Endothelial cell of umbilical vein (primary cell): ENCODE results near the gene ADARB1. TPM values are rescaled to one million over a fixed set of nuclear protein-coding genes. Genes with fewer than 3 reads are reported as not detected.

ENCODE experiments used
- BruUV-seq: library from RNA; stranded (reverse); fragments of 400-500 nt; replicated peaks from 2 replicates; lab custom pipeline; 2021; lab: Mats Ljungman, UMichigan
- CTCF ChIA-PET: fragments of 300-600, 350-600 bp; sonication (Branson Sonifier 250); formaldehyde crosslinking; loops from one replicate; lab custom pipeline; 2021; ENCODE audit warnings: antibody characterized with exemption, inconsistent platforms; lab: Charles Lee
- POLR2A ChIA-PET: fragments of 300-600, 350-600 bp; sonication (Branson Sonifier 250); formaldehyde crosslinking; loops from one replicate; lab custom pipeline; 2021; ENCODE audit warnings: antibody characterized with exemption, inconsistent platforms; lab: Charles Lee
- DNase-seq: peaks from one replicate; pipeline ENCODE4 v3.0.0-alpha.2; 2011; ENCODE audit warnings: low read depth, low spot score
- FAIRE-seq: peaks from 2 replicates; lab custom pipeline; 2011; peaks lifted over from hg19 to GRCh38; lab: Jason Lieb, UNC
- H2AFZ ChIP-seq: 2 replicates; pipeline ENCODE4 v1.6.0; 2012; ENCODE audit warnings: low read depth, low read length, control low read depth, inconsistent platforms
- H3K27ac ChIP-seq: 2 replicates; pipeline ENCODE4 v1.5.1; 2011; ENCODE audit warnings: low read depth, mild to moderate bottlenecking, control low read depth, low read length, moderate library complexity; ENCODE audit not compliant: insufficient read depth
- H3K27me3 ChIP-seq, 2 experiments: 2 replicates each; pipeline versions ENCODE4 v1.6.0 to v1.6.1; 2011; ENCODE audit warnings: low read length in 2 of 2, mixed read lengths in 1 of 2; ENCODE audit not compliant: control insufficient read depth in 2 of 2, insufficient read depth in 2 of 2
- H3K36me3 ChIP-seq, 2 experiments: 2 replicates in 1 of 2; 3 replicates in 1 of 2; pipeline ENCODE4 v1.5.1; 2011; ENCODE audit warnings: low read length in 2 of 2, mild to moderate bottlenecking in 1 of 2, moderate library complexity in 1 of 2; ENCODE audit not compliant: control insufficient read depth in 2 of 2, insufficient read depth in 2 of 2; ENCODE audit errors: extremely low read depth in 1 of 2
- H3K4me1 ChIP-seq: 3 replicates; pipeline ENCODE4 v1.5.1; 2011; ENCODE audit warnings: mild to moderate bottlenecking, low read length; ENCODE audit not compliant: control insufficient read depth, insufficient read depth; ENCODE audit errors: extremely low read depth
- H3K4me2 ChIP-seq: 2 replicates; pipeline ENCODE4 v1.6.1; 2011; ENCODE audit warnings: low read length, control low read depth, mixed read lengths; ENCODE audit not compliant: insufficient read depth
- H3K4me3 ChIP-seq, 3 experiments: fragments of 200-600 bp in 1 of 3; sonication (generic), shearing (Covaris generic) in 1 of 3; replicated peaks in 1 of 3; 2 replicates each; pipeline ENCODE4 v1.5.1; 2011 to 2016; ENCODE audit warnings: control low read depth in 3 of 3, low read length in 3 of 3, mild to moderate bottlenecking in 2 of 3, inconsistent platforms in 1 of 3, low read depth in 1 of 3, moderate library complexity in 1 of 3; ENCODE audit not compliant: insufficient read depth in 1 of 3
- H3K79me2 ChIP-seq: 2 replicates; pipeline ENCODE4 v1.6.0; 2012; ENCODE audit warnings: low read length, inconsistent platforms; ENCODE audit not compliant: control insufficient read depth, insufficient read depth
- H3K9ac ChIP-seq: replicated peaks from 2 replicates; pipeline ENCODE3; 2011; ENCODE audit warnings: low read length, control low read depth; ENCODE audit not compliant: insufficient read depth; ENCODE audit errors: extremely low read depth
- H3K9me1 ChIP-seq: replicated peaks from 3 replicates; pipeline ENCODE4 v1.6.0; 2011; ENCODE audit warnings: mild to moderate bottlenecking, low read length; ENCODE audit not compliant: control insufficient read depth, insufficient read depth; ENCODE audit errors: extremely low read depth
- H3K9me3 ChIP-seq: replicated peaks from 2 replicates; pipeline ENCODE4 v1.5.1; 2012; ENCODE audit warnings: low read length, inconsistent platforms; ENCODE audit not compliant: control insufficient read depth, insufficient read depth
- H4K20me1 ChIP-seq: replicated peaks from 2 replicates; pipeline ENCODE3; 2011; ENCODE audit warnings: mild to moderate bottlenecking, low read length; ENCODE audit not compliant: control insufficient read depth, insufficient read depth; ENCODE audit errors: extremely low read depth
- CTCF ChIP-seq, 2 donors: IDR thresholded peaks; 1 replicate in 1 of 2; 2 replicates in 1 of 2; pipeline ENCODE4 v1.5.1; 2011; ENCODE audit warnings: low read length in 2 of 2, mild to moderate bottlenecking in 2 of 2, moderate library complexity in 2 of 2, control low read depth in 1 of 2, inconsistent platforms in 1 of 2, low read depth in 1 of 2; ENCODE audit not compliant: insufficient read depth in 1 of 2; ENCODE audit errors: extremely low read depth in 1 of 2
- MAX ChIP-seq: IDR thresholded peaks from 2 replicates; pipeline ENCODE4 v1.6.1; 2011; ENCODE audit not compliant: insufficient read depth, insufficient read length
- dilution Hi-C: fragments of 300-500 bp; cut with MboI; formaldehyde crosslinking; loops from one replicate; pipeline ENCODE4 v1.15.0; 2019; ENCODE audit warnings: low sequenced_read_pairs; ENCODE audit not compliant: extremely low pct_ligation_motif_present
- intact Hi-C: fragments of 100-400 bp; cut with micrococcal nuclease; formaldehyde crosslinking; loops from one replicate; pipeline ENCODE4 v1.10.0; 2022
- polyA plus RNA-seq, 4 experiments: library from polyadenylated mRNA; depleted of rRNA in 3 of 4; stranded (reverse) in 3 of 4; unstranded in 1 of 4; fragments of >200 nt; gene quantifications; 2 replicates each; pipeline versions ENCODE4 v1.2.1 to v1.2.3, GENCODE V29; 2011 to 2012; ENCODE audit warnings: missing spikeins in 1 of 4
- total RNA-seq: library from RNA; stranded (reverse); gene quantifications from 2 replicates; pipeline ENCODE4 v1.2.3, GENCODE V29; 2021

The ADARB1 gene
- total and polyA plus RNA-seq, 2 donors (not counting 3 experiments of a cell fraction or from before 2014, with no cell fraction given), result 32.5 to 54.3 TPM

GRCh38 chr21:45270306-45270821 is 196.0 kb downstream of the ADARB1 start:
- DNase-seq (no peak), FAIRE-seq (no peak)
- no peak overlapping the region for H3K27ac ChIP-seq
- ChIA-PET CTCF (interaction anchor here (1.1 to 2.2 kb wide), 6 partner anchors 8 to 329 kb away, joined by 3 to 15 read pairs (median 3); partner anchors contain the start of gene POFUT2), POLR2A (no interaction called here)
- H3K9ac ChIP-seq, result no peak overlapping the region
- H3K4me2 ChIP-seq, result no peak overlapping the region
- no peaks in the 10 kb centered on the region for H3K9me3 ChIP-seq
- H3K4me1 ChIP-seq, result no peaks in the 10 kb centered on the region
- no peaks in the 10 kb centered on the region for H4K20me1 ChIP-seq
- TF ChIP-seq MAX (no peak), CTCF (IDR thresholded peaks at IDR 0.05; ENCODE audit: extremely low read depth in 1 of 2, insufficient read depth in 1 of 2, low read depth in 1 of 2, low read length in 2 of 2) (peak in 1 of 2 donors; percentile 23)
- H3K27me3 ChIP-seq, result no peaks in the 10 kb centered on the region
- no peak overlapping the region for H3K4me3 ChIP-seq
- dilution Hi-C loops, result no loop called here
- peaks cover 23% of the 10 kb centered on the region for H3K79me2 ChIP-seq
- BruUV-seq, result no TSS peak
- no peak overlapping the region for H2AFZ ChIP-seq
- intact Hi-C loops, result no loop called here
- H3K9me1 ChIP-seq, result no peaks in the 10 kb centered on the region
- H3K36me3 ChIP-seq, result peaks cover 7 to 30% of the 10 kb centered on the region in 2 experiments

Other genes starting within 250 kb of the ADARB1 start
- gene PTTG1IP, start 200.9 kb upstream of the ADARB1 start, total RNA-seq, result 406 and 415 TPM in 2 replicates
- gene PTTG1IP, start 200.9 kb upstream of the ADARB1 start, polyA plus RNA-seq, result 313 and 342 TPM in 2 replicates
- 0.65 and 0.91 TPM in 2 replicates for gene ITGB2, start 153.7 kb upstream of the ADARB1 start, total RNA-seq
- 0.39 and 0.59 TPM in 2 replicates for gene ITGB2, start 153.7 kb upstream of the ADARB1 start, polyA plus RNA-seq
- 46.4 and 50.6 TPM in 2 replicates for gene SLX9, start 134.6 kb upstream of the ADARB1 start, total RNA-seq
- gene SLX9, start 134.6 kb upstream of the ADARB1 start, polyA plus RNA-seq, result 27.0 and 27.7 TPM in 2 replicates
- gene POFUT2, start 213.3 kb downstream of the ADARB1 start, total RNA-seq, result 47.5 and 48.9 TPM in 2 replicates
- gene POFUT2, start 213.3 kb downstream of the ADARB1 start, polyA plus RNA-seq, result 29.6 and 30.7 TPM in 2 replicates